Bone marrow (tissue), 2 donors: Measurements from ENCODE around the gene YTHDC1.

Experiments used
- DNase-seq, 2 donors: peaks; one replicate each; lab custom pipeline; 2025; lab: John Stamatoyannopoulos, UW

YTHDC1 gene

DNA sequence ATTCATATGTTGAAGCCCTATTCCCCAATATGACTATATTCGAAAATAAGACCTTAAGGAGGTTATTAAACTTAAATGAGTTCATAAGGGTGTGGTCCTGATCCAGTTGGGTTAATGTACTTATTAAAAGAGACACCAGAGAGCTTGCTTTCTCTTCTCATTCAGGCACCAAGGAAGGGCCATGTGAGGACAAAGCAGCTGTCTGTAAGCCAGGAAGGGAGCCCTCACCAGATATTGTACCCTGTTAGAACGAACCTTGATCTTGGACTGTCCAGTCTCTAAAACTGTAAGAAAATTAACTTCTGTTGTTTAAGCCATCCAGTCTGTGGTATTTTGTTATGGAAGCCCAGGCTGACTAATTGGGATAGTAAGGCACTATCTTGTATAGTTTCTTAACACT lies 9.1 kb upstream of the YTHDC1 start:
- DNase-seq, result no peak

DNA sequence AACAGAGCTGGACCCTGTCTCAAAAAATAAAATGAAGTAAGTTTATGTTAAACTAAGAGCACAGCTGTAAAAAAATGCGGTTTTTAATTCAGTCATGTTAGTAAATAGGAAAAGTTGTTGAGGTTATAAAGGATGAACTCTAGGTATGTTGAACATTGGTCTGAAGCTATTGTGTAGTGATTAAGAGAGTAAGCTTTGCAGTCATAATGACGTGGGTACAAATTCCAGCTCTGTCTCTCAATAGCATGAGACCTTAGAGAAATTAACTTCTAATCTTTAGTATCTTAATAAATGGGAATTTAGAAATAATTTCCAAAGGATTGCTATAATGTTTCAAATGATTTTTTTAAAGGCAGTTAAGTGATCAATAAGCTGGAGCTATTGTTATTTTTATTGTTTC lies 2.9 kb upstream of the YTHDC1 start:
- DNase-seq, result no peak

DNA sequence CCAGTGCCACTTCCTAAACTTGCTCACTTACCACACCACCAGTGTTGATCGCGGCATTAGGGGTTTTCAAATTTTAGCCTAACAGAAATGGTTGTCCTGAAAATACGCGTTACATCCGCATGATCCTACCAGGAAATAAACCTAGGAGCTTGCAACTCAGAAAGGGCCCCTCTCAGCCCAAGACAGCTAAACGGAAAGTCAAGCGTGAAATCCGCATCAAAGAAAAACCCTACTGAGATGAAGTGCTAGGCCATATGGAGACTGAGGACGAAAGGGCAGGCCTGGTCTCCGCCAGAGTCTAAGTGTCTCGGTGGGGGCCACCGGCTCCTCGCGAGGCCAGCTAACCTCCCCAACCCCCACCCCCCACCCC lies 626 bp downstream of the YTHDC1 start:
- DNase-seq, result peak; percentile 12 to 59

DNA sequence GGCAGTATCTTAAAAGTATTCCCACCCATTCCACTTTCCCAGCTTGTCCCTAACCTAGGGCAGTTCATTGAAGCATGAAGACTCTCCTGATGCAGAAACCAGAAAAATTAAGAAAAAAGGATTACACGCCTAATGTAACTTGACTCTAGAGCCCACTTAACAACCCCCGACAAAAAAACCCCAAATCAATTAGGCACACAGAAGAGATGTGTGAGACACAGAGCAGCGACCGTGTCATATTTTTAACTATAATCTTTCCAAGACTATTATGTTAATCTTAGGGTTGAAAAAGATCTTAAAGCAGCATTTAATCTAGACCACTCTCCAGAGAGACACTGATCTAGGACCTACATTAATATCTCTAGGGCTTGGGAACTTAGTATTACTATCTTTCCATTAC lies 1.3 kb downstream of the YTHDC1 start:
- DNase-seq, result no peak

DNA sequence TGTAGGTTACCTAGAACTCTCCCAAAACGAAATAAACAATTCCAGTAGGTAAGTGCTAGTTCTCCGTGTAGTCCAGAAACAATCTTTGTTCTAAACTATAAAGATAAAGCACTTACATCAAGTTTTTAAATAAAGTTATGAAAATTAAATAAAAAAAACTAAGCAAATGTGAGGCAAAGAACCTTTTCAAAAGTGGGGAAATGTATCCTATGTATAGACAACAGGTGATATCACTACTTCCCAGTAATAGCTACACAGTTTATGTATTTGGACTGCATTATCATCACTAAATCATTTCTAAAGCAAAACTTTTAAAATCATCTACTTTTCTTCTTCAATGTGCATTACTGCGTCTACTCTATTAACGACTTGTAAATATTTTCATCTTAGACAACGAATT lies 2.0 kb downstream of the YTHDC1 start:
- no peak for DNase-seq

DNA sequence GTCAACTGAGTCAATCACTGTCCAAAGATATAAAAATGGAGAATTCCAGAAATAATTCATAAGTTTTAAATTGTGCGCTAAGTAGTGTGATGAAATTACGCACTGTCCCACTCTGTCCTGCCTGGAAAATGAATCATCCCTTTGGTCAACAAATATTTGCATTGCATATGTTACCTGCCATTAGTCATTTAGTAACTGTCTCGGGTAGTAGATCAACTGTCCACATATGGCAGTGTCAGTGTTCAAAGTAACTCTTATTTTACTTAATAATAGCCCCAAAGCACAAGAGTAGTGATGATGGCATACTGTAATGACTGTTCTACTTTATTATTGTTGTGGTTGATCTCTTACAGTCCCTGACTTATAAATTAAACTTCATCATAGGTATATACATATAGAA lies 3.4 kb downstream of the YTHDC1 start:
- DNase-seq, result no peak

DNA sequence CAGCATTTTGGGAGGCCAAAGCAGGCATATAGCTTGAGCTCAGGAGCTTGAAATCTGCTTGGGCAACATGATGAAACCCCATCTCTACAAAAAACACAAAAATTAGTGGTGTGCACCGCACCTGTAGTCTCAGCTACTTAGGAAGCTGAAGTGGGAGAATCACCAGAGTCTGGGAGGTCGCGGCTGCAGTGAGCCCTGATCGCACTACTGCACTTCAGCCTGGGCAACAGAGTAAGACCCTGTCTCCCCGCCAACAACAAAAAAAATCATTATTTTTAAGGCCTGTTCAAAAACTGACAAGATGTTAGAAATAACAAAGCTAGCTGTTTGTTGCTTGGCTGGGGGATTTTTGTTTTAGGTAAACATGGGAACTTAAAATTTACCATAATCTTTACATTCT lies 5.1 kb downstream of the YTHDC1 start:
- DNase-seq, result no peak

DNA sequence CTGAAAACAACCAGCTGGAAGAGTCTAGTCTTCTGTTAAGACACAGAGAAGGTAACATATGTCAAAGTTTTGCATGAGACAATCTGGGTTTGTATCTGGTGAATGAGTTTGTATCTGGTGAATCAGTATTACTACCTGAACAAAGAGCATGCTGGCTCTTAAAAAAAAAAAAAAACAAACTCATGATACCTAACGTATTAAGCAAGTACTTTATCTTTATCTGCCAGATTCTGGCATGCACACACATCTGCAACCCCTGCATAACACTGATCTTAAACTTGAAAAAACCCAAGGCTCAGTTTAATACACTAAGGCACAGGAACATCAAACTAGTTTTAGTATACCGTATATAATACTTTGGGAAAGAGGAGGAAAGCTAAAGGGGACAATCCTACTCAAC lies 5.8 kb downstream of the YTHDC1 start:
- no peak for DNase-seq

DNA sequence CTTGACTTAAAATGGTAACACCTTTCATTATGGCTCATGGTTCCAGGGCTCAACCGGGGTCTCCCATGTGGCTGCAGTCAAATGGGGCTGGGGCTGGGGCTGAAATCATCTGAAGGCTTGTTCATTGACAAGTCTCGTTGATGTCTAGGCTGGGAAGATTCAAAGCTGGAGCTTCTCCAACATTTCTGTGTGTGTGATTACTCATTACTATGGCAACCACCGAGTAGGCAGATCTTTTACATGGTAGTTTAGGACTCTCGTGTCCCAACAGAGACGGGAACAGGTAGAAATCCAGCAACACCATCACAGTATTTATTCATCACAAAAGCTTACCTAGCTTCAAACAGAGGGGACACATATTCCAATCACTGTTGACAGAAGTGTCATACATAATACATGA lies 7.8 kb downstream of the YTHDC1 start:
- DNase-seq, result no peak

DNA sequence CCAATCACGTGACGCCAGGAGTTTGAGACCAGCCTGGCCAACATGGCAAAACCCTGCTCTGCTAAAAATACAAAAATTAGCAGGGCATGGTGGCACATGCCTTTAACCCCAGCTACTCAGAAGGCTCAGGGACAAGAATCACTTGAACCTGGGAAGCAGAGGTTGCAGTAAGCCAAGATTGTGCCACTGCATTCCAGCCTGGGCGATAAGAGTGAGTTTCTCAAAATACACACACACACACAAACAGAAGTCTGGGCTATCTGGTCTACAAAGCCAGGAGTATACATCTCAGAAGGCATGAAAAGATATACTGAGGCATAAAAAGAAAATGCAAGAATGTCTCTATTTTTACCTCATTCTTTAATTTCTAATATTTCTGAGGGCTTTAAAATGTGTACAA lies 11.3 kb downstream of the YTHDC1 start:
- no peak for DNase-seq

DNA sequence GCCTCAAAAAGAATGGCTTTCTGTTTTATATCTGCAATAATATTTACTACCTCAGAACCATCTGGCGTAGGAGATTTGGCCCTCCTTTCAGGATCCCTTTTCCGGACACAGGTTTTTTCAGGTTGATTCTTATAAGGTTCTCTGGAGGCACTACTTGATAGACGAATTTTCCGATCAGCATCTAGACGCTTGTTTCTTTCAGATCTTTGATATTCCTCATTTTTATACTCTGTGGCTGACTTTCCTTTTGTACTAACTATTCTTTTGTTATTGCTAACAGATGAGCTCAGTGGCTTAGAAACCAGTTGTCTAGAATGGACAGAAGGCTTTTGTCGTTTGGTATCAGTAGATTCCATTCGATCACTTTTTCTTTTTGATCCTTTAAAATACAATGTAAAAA lies 12.4 kb downstream of the YTHDC1 start:
- DNase-seq, result no peak

DNA sequence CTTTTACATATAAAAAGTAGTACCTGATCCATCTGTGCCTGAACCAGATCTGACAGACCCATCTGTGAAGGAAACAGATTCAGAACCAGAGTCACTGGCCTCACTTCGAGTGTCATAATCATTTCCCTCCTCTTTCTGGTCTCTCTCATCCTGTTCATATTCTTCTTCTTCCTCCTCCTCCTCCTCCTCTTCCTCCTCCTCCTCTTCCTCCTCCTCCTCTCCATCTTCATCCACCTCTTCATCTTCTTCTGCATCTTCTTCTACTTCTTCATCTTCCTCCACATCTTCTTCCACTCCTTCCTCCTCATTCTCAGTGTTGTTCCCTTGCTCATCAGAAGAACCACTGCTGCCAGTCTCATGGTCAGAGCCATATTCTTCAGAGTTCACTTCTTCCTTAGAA lies 12.9 kb downstream of the YTHDC1 start:
- no peak for DNase-seq

DNA sequence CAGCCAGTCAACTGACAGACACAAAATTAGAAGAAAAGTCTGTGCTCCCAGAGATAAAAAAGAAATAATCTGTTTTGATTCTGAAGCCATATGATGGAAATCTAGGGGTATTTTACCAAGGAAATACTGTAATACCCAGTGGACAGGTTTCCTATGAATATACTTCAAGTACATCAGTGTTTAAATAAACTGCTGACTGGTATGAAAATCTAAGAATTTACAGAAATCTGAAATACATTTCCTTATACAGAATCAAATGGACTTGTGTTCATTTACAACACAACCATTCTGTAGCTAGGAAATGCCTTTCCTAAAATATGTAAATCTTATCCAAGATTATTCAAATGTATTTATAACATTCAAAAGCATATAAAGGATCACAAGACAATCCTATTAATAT lies 13.4 kb downstream of the YTHDC1 start:
- no peak for DNase-seq

DNA sequence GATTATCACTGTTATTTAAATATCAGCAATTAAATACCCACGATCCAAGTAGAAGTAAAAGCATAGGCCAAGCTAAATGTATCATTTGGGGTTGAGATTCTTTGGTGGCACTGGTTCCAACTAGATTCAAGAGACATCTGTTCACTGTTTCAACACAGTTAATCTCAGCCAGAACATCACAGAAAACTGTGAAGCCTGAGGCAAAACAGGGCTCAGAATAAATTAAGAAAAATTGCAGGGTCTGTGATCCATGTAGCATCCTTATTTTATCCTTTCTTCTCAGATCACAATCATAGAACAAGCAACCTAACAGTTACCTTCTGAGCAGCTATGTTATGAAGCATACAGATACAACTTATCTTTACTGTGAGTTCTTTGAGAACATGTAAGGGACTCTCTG lies 23.7 kb downstream of the YTHDC1 start:
- DNase-seq, result no peak

DNA sequence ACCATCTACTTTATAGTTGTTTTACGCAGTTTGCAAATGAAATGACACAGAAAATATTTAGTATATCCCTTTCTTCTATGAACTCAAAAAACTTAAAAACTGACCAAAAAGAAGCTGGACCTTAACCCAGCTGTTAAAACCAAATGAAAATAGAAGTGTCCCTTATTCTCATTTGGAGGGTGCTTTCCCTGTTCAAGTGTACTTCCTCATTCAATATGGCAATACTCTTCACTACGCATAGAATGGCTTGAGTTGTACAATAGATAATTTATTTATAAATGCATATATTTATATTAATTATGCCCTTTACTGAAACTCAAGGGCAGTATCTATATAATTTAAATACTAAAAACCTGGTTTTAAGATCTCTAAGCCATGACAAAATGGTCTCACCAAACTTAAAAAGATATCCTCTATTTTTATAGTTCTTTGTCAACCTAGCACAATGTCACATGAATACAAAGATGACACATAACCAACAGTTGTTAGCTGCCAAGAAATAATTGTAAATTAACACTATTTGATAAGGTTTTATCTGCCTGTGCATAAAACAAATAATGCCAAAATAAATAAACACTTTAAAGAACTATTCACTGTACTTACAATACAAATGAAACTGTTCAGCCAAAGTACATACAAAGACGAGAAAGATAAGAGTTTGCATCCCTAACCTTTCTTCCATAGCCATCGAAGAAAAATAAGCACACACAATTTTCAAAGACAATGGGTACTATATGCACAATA lies 25.2 kb downstream of the YTHDC1 start:
- no peak for DNase-seq

DNA sequence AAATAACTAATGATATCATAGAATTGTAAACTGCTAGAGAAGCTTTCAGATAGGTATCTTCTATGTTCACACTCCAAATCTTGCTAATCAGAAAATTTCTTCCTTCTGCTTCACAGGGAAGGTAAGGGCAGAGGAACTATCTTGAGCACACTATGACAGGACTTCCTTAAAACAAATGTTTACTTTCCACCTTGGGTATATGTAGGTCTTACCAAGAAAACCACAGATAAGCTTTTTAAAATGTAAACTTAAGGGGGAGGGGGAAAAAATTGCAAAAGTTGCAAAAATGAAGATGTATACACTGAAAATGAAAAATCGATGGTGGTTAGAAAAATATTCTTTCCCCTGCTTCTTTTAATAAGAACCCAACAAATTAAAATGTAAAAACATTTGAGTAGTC lies 30.9 kb downstream of the YTHDC1 start:
- DNase-seq, result no peak

DNA sequence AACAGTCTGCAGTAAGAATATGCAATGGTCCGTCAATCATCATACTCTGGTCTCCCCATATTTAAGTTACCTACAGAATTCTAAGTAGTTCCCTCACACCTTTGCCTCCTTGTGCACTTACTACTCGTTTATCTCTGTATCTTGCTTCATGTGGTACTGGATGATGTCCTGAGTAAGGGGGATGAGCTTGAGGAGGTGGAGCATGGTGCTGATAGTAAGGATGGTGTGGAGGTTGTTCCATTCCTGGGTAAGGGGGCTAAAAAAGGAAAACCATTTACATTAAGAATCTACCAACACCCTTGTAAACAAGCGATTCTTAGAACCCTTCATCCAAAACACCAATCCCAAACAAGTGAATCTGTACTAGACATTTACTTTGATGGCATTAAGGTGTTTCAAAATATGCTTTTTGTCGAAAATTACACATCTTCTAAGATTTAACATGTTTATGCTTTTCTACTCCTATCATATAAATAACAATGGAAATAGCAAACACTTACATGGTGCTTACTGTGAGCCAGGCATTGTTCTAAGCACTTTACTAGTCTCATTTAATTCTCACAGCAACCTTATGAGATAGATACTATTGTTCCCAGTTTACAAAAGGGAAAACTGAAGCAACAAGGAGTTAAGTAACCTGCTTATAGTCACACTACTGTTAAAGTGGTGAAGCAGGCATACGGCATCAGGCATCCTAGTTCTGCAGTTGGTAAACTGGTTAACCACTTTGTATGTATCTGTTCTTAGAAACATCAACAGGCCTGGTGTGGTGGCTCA lies 33.5 kb downstream of the YTHDC1 start:
- no peak for DNase-seq

DNA sequence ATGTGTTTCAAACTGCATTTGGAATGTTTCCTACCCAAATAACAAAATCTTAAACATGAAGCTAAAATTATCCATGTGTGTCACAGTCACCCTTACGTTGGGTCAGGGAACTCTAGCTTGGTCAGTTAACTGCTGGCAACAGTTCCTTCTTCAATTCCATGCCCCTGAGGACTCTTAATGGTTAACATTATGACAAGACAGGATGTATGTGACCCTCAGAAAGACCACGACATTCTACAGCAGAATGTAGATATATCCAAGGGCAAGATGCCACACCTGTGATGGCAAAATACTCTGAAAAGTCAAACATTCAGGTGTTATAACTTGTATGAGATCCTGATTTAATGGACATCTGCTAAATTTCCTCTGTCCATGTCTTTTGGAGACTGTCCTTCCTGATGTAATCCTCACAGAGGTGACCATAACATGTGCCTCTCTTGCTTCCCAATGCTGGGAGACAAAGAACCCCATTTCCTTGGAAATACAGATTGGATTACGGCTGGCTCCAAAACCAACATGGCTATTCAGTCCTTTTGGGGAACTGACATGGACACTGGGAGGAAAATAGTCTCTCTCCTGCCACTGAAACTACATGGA lies 39.1 kb downstream of the YTHDC1 start:
- DNase-seq, result no peak

DNA sequence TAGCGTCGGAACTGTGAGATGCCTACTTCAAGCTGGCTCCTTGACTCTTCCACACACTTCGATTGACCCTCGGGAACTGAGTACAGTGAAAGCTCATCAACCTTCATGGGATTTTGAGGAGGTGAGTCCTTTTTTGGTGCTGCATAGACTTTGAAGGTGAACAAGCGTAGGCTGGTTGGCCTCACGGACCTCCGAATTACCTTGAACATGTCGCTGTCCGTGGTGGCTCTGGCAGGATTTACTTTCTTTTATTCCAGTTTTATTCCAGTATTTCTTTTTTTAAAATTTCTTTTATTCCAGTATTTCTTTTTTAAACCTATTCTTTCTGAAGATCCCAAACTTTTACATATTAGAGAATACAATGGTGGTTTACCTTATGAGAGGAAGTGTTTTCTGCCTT lies 45.2 kb downstream of the YTHDC1 start:
- DNase-seq, result no peak

DNA sequence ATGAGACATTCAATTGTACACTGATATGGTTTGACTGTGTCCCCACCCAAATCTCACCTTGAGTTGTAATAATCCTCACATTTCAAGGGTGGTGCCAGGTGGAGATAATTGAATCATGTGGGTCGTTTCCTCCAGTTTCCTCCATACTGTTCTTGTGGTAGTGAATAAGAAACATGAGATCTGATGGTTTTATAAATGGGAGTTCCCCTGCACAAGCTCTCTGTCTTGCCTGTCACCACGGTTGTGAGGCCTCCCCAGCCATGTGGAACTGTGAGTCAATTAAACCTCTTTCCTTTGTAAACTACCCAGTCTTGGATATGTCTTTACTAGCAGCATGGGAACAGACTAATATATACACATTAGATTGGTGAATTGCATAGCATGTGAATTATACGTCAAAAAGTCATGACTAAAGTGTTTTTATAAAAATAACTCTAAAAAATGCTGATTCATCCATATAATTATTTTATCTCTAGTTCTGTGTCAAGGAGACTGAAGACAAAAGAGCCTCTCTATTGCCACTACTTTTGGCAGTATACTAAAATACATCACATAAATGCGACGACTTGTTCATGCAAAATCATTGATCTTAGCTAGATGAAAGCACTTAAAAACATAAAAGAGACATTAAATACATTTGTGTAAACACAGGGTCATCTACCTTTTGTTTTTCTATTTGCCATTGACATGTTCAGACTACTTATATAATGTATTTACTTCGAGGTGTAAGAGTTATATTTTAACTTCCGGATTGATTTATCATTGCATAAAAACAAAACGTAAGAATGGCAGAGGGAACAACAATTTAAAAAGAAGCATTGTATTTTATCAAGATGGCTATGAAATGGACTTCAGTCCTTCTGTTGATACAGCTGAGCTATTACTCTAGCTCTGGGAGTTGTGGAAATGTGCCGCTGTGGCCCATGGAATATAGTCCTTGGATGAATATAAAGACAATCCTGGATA lies 50.1 kb downstream of the YTHDC1 start:
- DNase-seq, result no peak

DNA sequence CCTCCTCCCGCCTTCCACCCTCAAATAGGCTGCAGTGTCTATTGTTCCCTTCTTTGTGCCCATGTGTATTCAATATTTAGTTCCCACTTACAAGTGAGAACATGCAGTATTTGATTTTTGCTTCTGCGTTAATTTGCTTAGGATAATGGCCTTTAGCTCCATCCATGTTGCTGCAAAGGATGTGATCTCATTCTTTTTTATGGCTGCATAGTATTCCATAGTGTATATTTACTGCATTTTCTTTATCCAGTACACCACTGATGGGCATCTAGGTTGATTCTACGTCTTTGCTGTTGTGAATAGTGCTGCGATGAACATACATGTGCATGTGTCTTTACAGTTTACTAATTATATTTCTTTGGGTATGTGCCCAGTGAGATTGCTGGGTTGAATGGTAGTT lies 52.8 kb downstream of the YTHDC1 start:
- DNase-seq, result no peak

DNA sequence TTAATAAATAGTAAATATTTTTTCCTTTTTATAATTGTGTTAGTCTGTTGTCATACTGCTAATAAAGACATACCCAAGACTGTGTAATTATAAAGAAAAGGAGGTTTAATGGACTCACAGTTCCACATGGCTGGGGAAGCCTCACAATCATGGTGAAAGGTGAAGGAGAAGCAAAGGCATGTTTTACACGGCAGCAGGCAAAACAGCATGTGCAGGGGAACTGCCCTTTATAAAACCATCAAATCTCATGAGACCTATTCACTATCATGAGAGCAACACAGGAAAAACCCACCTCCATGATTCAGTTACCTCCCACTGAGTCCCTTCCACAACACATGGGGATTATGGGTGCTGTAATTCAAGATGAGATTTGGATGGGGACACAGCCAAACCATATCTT lies 58.6 kb downstream of the YTHDC1 start:
- DNase-seq, result no peak
